ENCODE data around the gene UVRAG. TPM values are rescaled to one million over a fixed set of nuclear protein-coding genes. Genes with fewer than 3 reads are reported as not detected.

The UVRAG gene
- total RNA-seq, 1 donor from 2014 or later = 7.4 TPM

- no peak overlapping the region for H3K4me3 ChIP-seq (ENCODE audit: low read depth, low read length)
- DNase-seq (ENCODE audit: low read depth) = no peak
- TF ChIP-seq CTCF (conservative IDR thresholded peaks at IDR 0.05; ENCODE audit: low read depth, low read length) = no peak
These were observed 131.8 kb downstream of the UVRAG start for GRCh38 chr11:75946531-75947530.

GRCh38 chr11:75949023-75949672 is 134.1 kb downstream of the UVRAG start:
- no peak overlapping the region for H3K4me3 ChIP-seq (ENCODE audit: low read depth, low read length)
- no peak for DNase-seq (ENCODE audit: low read depth)
- TF ChIP-seq CTCF (conservative IDR thresholded peaks at IDR 0.05; ENCODE audit: low read depth, low read length) = no peak

- TF ChIP-seq CTCF (conservative IDR thresholded peaks at IDR 0.05; ENCODE audit: low read depth, low read length) = no peak
- DNase-seq (ENCODE audit: low read depth) = no peak
- H3K4me3 ChIP-seq (ENCODE audit: low read depth, low read length) = no peak overlapping the region
These were observed 135.1 kb downstream of the UVRAG start for GRCh38 chr11:75950141-75950540.

- TF ChIP-seq CTCF (conservative IDR thresholded peaks at IDR 0.05; ENCODE audit: low read depth, low read length) = no peak
- DNase-seq (ENCODE audit: low read depth) = no peak
- no peak overlapping the region for H3K4me3 ChIP-seq (ENCODE audit: low read depth, low read length)
These were observed 139.0 kb downstream of the UVRAG start for GRCh38 chr11:75954039-75954438.

- no peak for DNase-seq (ENCODE audit: low read depth)
- no peak overlapping the region for H3K4me3 ChIP-seq (ENCODE audit: low read depth, low read length)
- TF ChIP-seq CTCF (conservative IDR thresholded peaks at IDR 0.05; ENCODE audit: low read depth, low read length) = no peak
These were observed 140.4 kb downstream of the UVRAG start for GRCh38 chr11:75955443-75955842.

- DNase-seq (ENCODE audit: low read depth) = no peak
- no peak for TF ChIP-seq CTCF (conservative IDR thresholded peaks at IDR 0.05; ENCODE audit: low read depth, low read length)
- H3K4me3 ChIP-seq (ENCODE audit: low read depth, low read length) = no peak overlapping the region
These were observed 144.5 kb downstream of the UVRAG start for GRCh38 chr11:75959540-75959939.

All from epithelial cell of proximal tubule (primary cell).